Measurements from ENCODE around the gene C15orf39.
"Not testable (repeated sequence)": the region's sequence is repeated elsewhere in the genome, so short reads cannot be mapped to it uniquely, and the experiment has no call there.

C15orf39 gene

DNA sequence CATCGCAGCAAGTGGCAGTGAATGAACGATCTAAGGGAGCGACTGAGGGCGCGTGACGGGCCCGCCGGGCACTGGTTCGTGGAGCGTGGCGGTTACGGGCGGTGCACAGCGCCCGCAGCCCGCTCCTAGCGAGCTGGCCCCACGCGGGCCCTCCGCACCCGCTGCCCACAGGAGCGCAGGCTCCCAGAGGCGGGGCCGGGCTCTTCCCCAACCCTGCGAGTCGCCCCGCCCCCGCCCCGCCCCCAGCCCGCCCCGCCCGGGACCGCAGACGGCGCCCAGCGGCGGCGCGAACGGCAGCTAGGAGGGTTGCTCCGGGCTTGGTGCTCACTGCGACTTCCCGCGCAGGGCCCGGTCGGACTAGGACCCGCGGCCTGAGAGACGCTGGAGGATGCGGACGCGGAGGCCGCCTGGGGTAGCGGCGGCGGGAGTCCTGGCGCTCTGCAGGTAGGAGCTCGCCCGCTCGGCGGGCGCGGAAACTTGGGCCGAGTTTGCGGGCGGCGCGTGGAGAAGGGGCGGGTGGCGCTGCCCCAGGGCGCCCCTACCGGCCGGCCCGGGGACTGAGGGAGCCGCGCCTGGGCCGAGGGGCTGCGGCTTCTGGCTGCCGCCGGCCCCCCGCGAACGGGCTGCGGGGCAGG lies at the start of gene C15orf39:
Gene C15orf39, plus strand, starts transcription at position 267 of the 635 bp plus-strand sequence. CDS start 4,167 bp downstream, outside the sequence.
- peak; percentile 66 for DNase-seq

DNA sequence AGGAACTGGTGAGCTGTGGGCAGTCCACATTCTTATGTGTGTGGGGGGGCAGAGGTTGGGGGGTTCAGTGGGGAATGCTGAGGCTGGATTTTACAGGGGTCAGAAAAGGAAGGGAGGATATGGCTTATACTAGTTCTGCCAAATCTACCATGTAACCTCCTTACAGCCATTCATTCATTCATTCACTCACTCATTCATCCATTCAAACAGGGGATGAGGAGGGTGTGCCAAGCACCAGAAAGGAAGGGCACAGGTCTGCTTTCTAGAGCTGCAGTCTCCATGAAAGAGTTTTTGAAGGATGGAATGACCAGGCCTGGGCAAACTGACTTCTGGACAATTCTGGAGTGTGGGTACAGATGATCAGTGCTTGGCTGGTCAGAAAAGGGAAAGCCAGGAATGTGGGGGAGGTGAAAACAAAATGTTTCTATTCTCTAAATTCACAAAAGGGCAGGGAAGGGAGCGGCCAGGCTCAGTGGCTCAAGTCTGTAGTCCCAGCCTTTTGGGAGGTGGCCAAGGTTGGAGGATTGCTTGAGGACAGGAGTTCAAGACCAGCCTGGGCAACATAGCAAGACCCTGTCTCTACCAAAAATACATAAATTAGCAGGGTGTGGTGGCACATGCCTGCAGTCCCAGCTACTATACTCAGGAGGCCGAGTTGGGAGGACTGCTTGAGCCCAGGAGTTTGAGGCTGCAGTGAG lies 49.2 kb upstream of the C15orf39 start:
- no peak for DNase-seq

DNA sequence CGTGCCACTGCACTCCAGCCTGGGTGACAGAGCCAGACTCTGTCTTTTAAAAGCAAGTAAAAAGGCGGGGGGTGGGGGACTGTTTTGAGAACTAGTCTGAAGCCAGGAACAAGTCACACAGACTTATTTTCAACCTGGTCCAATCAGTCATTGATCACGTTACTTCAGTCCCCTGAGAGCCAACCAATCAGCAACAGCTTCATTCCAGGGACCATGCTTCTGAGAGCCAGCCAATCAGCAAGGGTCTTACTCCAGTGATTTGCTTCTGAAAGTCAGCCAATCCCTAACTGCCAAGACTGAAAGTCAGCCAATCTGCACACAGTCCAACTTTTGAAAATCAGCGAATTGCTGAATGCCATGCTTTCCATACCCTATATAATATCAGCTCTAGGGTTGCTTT lies 48.6 kb upstream of the C15orf39 start:
- DNase-seq = no peak

DNA sequence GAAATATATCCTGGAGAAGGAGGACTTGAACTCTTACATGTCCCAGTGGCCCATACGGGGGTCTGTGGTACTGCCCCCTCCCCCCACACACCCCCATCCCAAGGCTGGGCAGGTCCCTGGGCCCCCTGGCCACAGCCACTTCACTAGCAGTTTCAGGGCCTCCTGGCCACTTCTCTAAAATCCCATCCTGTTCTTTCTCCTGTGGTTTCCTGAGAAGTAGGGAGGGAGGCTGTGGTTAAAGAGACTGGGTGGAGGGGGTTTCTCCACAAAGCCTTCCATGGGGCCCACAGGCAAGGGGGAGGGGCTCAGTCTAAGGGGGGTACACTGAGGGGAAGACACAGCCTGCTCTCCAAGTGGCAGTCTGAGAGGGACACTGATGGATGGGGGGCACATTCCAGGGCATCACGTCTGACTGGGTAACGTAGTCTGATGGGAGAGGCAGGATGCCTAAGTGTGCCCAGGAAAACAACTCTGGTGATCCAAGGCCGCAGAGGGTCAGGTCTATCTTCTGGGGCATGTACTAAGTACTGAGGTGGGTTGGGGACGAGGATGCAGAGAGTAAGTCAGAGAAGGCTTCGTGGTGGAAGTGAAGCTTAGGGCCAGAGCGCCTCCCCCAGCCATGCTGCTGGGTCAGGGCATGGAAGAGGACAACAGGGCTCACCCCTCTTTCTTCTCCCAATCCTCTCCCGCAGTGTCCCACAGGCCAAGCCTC lies 48.0 kb upstream of the C15orf39 start:
- DNase-seq = no peak

DNA sequence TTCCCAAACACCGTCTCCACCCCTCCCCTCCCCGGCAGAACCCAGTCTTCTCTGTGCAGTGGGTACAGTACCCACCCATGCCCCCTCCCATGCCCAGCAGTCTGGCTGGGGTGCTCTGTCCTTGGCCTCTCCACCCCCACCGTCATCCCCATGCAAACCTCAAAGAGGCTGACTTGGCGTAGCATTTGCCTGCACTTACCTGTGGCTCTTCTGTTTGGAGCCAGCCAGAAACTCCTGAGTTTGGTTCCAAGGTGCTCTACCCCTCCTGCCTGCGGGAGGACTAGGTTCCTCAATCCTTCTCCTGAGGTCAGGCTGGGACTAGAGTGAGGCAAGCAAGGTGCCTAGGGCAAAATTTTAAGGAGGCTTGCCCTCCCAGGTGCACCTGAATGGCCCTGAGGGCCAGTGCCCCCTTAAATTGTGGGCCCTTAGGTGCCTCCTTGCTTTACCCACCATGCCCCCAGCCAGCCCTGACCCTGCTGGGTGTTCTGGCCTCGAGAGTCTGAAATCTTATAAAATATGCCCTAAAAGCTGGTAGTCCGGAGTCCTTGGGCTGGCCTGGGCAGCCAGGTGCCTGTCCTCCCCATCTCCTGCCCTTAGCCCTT lies 47.1 kb upstream of the C15orf39 start:
- DNase-seq = no peak

DNA sequence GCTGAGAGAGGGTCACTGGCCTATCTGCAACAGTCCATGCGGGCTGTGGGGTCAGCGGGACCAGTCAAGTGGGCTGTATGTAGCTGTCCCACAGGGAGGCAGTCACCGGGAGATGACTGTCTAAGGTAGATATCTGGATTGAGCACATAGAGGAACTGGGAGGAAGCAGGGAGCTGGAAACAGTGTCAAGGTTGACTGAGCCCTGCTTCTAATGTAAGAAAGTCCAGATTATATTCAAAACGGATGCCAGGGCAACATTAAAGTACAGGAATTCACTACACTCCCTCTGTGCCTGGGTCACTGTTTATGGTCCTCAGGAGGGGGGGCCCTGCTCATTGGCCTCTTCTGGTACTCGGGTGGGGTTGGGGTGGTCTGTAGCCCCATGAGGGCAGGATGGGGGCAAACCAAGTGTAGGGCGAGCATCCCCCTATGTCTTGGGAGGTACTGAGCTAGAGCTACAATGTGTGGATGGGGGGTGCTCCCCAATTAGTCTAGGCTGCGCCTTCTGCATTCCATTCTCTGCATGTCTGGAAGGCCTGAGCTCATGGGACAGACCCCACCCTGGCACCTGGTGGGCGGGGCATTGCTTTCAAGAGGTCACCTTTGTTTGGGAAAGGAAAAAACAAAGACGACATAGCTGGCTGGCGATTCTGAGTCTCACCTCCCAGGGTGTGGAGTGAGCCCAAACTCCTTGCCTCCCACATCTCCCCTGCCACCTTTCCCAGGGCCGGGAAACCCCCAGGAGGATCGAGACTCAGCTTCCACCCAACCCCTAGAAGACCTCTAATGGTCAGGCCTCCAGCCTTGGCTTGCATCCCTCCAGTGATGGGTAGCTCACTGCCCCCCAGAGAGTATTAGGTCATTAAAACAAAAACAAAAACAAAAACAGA lies 45.1 kb upstream of the C15orf39 start:
- DNase-seq = no peak

DNA sequence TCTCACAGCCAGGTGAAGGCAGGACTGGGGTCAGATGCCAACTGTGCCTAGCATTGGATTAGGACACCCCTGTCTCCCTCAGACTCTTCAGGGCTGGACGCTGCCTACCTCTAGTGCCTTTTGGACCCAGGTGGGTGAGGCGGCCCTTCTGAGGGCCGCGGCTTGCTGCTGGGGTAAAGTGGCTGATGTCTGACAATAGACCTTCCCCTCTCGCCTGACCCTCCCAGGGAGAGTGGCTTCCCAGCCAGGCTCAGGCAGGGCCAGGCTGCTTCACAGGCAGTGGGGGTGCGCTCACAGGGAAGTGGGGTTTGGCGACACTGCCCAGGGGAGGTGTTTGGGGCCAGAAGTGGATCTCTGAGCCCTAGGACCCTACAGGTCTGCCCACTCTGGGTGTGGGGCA lies 43.3 kb upstream of the C15orf39 start:
- no peak for DNase-seq

DNA sequence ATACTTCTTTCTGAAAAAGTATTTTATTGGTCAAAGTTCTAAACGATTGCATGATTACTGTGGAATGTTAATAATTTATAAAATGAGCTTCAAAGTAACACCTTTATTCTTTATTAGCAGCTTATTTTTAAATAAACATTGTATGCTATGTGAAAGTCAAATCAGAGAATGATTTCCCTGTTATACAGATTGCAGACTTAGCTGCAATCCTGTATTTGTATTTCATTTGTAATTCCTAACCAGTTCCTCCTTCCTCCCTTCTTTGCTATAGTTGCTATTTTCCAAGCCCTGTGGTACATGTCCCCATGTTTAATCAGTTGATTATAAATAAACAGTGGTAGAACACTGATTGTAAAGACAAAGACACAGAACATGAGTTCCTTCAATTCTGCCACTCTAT lies 42.4 kb upstream of the C15orf39 start:
- no peak for DNase-seq

DNA sequence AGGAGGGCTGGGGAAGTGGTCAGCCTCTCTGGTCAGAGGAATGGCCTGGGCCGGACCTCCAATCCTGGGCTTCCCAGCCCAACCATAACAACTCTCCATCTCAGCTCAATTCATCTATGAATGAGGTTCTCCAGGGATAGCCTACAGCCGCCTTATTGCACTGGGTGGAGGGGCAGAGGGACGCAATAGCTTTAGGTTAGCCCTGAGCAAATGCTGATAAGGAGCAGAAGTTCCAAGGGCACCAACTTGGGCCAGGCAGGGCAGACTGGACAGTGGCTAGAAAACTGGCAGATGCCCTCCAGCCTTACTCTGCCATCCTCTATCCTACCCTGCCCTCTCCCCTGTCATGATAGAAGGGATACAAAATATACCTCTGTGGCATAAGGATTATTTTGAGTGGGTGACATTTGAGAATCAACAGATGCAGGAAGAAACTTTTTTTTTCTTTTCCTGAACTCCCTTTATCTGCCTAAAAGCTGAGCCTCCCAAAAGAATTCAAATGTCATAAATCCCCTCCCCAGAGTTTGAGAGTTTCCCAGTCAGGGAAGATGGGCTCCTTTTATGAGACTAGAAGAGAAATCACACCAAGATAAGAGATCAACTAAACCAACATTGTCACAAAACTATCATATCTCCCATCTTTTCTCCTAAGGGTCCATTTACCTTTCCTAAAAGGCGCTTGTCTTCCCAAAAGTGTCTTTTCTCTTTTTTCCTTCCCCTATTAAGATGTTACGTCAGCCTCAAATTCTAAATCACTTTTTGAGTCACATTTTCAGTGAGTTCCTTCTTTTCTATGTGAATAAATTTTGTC lies 40.4 kb upstream of the C15orf39 start:
- DNase-seq = no peak

DNA sequence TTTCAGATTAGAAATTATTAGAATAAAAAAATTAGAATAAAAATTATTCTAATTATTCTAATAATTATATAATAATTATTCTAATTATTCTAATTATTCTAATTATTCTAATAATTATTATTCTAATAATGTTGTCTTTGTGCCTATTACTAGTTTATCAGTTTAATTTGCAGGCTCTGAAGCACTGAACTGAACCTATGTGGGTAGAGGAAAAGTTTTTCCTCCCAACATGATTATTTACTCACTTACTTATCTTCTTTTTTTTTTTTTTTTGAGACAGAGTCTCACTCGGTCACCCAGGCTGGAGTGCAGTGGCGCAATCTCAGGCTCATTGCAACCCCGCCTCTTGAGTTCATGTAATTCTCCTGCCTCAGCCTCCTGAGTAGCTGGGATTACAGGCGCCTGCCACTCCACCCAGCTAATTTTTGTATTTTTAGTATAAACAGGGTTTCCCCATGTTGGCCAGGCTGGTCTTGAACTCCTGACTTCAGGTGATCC lies 39.7 kb upstream of the C15orf39 start:
- no peak for DNase-seq

DNA sequence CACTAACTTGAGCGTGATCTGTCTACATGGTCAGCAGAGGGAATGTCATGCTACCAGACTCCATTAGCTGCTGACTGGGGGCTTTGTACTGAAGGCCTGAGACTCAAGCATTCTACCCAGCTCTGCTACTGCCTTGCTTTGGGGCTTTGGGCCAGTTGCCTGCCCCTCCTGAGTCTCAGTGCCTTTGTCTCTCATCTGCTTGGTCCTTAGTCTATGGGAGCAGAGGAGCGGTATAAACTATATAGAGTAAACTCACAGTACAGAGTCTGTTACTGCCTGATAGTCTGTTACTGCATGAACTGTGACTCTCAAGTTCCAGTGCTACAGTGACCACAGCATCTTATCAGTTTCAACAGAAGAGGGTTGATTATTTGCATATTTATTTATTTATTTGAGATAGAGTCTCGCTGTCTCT lies 38.5 kb upstream of the C15orf39 start:
- DNase-seq = no peak

DNA sequence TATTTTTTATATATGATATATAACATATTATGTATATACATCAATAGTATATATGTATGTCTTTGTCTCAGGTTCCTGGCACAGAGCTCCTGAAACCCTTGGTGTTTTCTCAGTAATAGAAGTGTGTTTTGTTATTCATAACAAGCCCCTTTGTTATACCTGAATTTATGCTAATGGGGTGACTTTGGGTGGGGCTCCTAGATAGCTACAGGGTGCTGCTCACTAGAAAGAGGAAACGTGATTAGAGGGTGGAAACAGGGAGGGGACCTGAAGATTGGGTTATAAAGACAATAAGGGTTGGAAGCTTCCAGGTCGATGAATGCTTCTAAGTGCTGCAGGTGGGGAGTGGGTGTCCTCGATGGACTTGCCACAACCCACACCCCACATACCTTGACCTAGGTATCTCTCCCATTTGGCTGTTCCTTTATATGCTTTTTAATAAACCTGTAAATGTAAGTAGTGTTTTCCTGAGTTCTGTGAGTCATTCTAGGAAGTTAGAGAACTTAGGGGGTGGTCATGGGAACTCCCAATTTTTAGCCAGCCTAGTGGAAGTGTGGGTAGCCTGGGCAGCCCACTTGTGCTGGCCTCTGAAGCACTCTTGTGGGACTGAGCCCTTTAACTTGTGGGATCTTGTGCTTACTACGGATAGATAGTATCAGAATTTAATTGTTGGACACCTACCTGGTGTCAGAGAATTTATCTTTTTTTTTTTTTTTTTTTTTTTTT lies 36.9 kb upstream of the C15orf39 start:
- no peak for DNase-seq

DNA sequence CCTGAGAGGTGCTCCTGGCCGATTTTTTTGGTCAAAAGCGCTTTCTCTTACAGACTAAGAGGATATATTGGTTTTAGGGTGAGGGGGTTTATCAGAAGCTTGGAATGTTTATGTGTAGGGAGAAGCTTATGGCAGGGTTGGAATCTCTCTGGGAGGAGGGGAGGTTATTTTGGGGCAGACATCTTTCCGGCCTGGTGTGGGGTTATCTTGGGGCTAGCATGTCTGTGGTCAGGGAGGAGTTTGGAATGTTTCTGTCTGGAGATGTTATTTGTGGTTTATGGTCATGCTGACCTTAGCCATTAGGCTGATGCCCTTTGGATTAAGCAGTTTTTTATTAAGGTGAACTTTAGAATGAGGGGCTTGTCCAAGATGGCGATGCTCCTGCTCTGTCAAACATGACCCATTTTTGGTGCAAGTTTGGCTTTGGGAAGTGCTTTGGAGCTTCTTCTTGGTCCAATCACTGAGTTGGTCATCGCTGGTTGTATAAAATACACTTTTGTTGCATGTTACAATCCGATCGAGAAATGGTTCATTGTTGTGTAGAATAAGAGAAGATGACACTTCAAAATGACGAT lies 35.1 kb upstream of the C15orf39 start:
- not testable (repeated sequence) for DNase-seq

DNA sequence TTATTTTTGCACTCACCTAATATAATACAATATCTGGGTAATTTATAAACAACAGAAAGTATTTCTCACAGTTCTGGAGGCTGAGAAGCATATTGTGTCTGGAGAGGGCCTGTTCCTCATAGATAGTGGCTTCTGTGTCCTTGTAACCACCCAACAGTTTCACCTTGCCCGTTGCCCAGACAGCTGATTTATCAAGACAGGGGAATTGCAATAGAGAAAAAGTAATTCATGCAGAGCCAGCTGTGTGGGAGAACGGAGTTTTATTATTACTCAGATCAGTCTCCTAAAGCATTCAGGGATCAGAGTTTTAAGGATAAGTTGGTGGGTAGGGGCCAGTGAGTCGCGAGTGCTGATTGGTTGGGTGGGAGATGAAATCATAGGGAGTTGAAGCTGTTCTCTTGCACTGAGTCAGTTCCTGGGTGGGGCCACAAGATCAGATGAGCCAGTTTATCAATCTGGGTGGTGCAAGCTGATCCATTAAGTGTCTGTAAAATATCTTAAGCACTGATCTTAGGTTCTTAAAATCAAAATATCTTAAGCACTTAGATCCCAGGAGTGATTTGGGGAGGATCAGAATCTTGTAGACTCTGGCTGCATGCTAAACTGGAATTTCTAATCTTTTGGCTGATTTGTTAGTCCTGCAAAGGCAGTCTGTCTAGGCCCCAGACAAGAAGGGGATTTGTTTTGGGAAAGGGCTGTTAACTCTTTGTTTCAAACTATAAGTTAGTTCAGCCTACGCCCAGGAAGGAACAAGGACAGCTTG lies 33.9 kb upstream of the C15orf39 start:
- peak; percentile 51 for DNase-seq

DNA sequence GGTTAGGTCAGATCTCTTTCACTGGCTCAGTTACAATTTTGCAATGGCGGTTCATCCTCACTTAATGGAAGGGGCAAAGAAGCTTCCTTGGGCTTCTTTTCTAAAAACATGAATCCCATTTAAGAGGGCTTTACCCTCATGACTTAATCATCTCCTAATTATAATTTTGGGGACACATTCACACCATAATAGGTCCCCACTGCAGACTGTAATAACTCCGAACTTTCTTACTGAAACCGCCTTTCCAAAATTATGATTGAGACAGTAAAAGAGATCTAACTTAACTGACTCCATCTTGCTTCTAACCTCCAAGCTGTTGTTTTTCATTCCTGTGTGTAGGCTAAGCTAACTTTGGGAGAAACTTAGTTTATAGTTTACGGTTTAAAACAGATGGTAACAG lies 33.3 kb upstream of the C15orf39 start:
- no peak for DNase-seq

DNA sequence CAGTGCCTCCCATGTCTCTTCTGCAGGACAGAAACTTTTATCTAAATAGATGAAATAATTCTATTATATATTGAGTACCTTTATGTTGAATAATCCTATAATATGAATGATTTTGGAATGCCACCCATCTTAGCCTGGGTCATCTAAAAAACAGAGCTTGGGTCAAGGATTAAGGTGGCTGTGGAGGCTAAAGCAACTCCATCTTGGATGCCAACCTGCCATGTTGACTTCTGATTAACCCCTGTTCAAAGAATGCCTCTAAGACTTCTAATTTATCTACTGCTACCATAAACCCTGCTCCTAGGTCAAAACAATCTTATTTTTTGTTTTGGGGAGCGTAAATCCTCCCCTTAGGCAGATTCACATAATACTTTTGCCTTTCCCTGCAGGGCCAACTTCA lies 31.5 kb upstream of the C15orf39 start:
- no peak for DNase-seq

DNA sequence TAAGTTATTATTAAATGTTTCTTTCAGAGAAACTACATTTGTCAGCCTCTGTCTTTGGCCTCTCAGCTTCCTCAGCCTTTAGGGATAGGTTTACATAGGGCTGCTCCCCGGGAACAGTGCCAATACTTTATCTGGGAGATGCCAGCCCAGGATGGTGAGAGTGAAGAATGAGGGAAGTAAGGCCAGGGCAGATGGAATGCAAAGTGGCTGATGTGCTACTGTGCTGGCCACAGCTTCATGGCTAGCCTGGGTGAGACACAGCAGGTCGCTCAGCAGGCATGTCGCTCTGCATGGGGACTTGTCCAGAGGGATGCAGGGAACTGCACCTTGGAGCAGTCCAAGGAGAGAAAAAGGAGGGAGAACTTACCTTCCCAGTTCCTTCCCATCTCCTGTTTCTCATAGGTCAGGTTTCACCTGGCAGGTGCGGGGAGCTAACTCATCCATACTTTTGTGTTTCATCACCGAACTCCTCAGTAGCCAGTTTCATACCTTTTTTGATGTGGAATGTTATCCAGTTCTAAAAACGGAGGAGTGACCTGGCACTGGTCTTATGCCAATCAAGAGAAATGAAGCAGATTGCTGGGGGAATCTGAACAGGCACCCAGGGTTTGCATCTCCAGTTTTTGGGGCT lies 30.9 kb upstream of the C15orf39 start:
- no peak for DNase-seq

DNA sequence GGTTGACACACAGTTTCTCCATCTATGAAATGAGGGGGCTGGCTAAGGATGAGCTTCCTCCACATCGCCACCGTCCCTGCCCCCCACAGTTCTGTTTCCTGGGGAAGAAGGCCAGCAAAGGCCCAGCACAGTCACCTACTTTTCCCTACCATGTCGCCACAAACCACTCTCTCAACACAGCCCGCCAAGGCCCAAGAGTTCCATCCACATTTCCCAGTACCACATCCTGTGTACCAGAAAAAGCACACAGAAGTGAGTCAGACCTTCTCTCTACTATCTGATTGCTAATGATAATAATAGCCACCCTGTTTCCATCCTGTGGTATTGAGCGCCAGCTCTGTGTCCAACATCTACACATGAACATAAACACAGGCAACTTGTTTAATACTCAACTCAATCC lies 30.3 kb upstream of the C15orf39 start:
- DNase-seq = no peak

DNA sequence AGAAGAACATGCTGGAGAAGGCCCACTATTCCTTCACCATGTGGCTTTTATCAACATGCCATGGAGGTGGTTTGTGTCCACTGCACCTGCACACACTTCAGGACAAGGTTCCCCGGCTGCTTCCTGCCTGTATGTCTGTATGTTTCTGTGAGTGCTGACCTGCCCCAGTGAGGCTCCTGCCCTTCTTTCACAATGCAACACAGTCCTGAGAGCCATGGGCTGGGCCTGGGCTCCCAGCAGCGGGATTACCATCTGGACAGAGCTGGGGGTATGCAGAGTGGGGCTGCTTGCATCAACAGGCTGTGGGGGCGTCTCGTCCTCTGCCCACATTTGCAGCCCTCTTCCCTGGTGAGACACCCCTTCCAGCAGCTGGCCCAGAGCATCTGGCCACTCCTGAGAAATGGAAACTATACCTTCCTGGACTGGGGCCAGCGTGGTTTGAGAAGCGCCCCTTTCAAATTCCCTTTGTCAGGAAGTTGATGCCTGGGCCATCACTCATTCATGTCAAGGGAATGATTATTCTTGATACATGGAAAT lies 29.3 kb upstream of the C15orf39 start:
- no peak for DNase-seq

All from T1000 (cell line).